ENCODE measurements around the gene AOPEP.

DNA sequence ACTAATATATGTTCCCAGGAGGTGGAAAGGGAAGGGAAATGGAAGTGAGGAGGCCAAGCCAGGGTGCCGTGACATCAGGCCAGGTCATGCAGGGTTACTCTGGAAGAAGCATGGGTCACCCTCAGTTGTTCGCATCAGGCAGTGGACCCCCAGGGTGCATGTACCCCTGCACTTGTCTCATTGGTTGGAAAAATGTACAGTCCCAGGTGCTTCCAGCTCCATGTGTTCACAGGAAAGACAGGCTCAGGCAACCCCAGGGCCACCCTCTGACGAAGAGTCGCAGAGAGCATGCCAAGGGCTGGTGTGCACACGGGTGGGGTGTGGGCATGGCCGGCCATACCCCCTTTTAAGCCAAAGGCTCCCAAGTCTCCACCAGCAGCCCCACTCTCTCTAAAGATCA is 208.9 kb downstream of the AOPEP start:
- TF ChIP-seq, protein P1, sequence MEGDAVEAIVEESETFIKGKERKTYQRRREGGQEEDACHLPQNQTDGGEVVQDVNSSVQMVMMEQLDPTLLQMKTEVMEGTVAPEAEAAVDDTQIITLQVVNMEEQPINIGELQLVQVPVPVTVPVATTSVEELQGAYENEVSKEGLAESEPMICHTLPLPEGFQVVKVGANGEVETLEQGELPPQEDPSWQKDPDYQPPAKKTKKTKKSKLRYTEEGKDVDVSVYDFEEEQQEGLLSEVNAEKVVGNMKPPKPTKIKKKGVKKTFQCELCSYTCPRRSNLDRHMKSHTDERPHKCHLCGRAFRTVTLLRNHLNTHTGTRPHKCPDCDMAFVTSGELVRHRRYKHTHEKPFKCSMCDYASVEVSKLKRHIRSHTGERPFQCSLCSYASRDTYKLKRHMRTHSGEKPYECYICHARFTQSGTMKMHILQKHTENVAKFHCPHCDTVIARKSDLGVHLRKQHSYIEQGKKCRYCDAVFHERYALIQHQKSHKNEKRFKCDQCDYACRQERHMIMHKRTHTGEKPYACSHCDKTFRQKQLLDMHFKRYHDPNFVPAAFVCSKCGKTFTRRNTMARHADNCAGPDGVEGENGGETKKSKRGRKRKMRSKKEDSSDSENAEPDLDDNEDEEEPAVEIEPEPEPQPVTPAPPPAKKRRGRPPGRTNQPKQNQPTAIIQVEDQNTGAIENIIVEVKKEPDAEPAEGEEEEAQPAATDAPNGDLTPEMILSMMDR (IDR thresholded peaks at IDR 0.05) = no peak
- no peak for TF ChIP-seq REST (IDR thresholded peaks at IDR 0.05; ENCODE audit: insufficient read depth in 1 of 2, low read depth in 2 of 2, low read length in 1 of 2)
- TF ChIP-seq SIN3A (IDR thresholded peaks at IDR 0.05; ENCODE audit: borderline replicate concordance, insufficient read depth, low read depth, low read length) = no peak
- TF ChIP-seq POLR2AphosphoS5 (IDR thresholded peaks at IDR 0.05; ENCODE audit: low read depth, low read length) = no peak
- TF ChIP-seq TCF7L2 (IDR thresholded peaks at IDR 0.05; ENCODE audit: low read depth, low read length) = no peak

Data from Panc1 (cell line).